HG03378 (cell line): ENCODE results near the gene THADA.

Experiments used
- ATAC-seq: cut with Tn5 transposase; IDR thresholded peaks from one replicate; pipeline ENCODE4 v1.9.1; 2021; ENCODE audit warnings: mild to moderate bottlenecking, moderate library complexity; ENCODE audit not compliant: unreplicated experiment

Gene THADA

GRCh38 chr2:43367012-43367782 lies 228.6 kb downstream of the THADA start:
- ATAC-seq = no peak

GRCh38 chr2:43363120-43363519 lies 232.7 kb downstream of the THADA start:
- ATAC-seq = no peak

- no peak for ATAC-seq
Measured at GRCh38 chr2:43361286-43361685, 234.6 kb downstream of the THADA start.

GRCh38 chr2:43360137-43360536 lies 235.7 kb downstream of the THADA start:
- no peak for ATAC-seq

- ATAC-seq = no peak
Measured at GRCh38 chr2:43358410-43359201, 237.2 kb downstream of the THADA start.

GRCh38 chr2:43356774-43357173 lies 239.1 kb downstream of the THADA start:
- no peak for ATAC-seq

- ATAC-seq = no peak
Measured at GRCh38 chr2:43355399-43355798, 240.4 kb downstream of the THADA start.

GRCh38 chr2:43349904-43350303 lies 245.9 kb downstream of the THADA start:
- ATAC-seq = no peak

GRCh38 chr2:43348908-43349661 lies 246.8 kb downstream of the THADA start:
- ATAC-seq = no peak

GRCh38 chr2:43347746-43348145 lies 248.1 kb downstream of the THADA start:
- no peak for ATAC-seq

- ATAC-seq = no peak
Measured at GRCh38 chr2:43346602-43347567, 249.0 kb downstream of the THADA start.

GRCh38 chr2:43345872-43346271 lies 250.0 kb downstream of the THADA start:
- ATAC-seq = no peak

GRCh38 chr2:43345391-43345813 lies 250.4 kb downstream of the THADA start:
- no peak for ATAC-seq

- ATAC-seq = no peak
Measured at GRCh38 chr2:43344868-43345373, 250.9 kb downstream of the THADA start.

- no peak for ATAC-seq
Measured at GRCh38 chr2:43343573-43344304, 252.1 kb downstream of the THADA start.

- no peak for ATAC-seq
Measured at GRCh38 chr2:43341959-43342757, 253.7 kb downstream of the THADA start.

- no peak for ATAC-seq
Measured at GRCh38 chr2:43340945-43341356, 254.9 kb downstream of the THADA start.

- ATAC-seq = no peak
Measured at GRCh38 chr2:43340066-43340465, 255.8 kb downstream of the THADA start.
